ENCODE results near the gene RAPGEF4.

DNA sequence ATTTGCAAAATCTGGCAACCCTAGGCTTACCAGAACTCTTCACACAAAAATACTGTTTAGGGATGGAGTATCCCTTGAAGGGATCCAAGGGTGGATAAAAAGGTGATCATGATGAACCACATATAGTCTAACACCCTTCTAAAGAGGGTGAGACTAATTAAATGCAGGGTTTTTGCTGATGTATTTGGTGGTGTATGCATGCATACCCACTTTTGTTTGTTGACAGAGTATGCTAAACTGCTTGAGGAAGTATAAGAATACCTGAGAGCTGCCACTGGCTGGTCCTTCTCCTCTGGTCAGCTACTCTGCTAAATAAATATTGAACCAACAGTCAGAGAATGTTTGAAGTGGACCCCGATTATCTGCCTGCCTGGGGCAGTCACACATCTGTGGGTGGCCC, 34.2 kb downstream of the RAPGEF4 start:
- TF ChIP-seq, protein P1, sequence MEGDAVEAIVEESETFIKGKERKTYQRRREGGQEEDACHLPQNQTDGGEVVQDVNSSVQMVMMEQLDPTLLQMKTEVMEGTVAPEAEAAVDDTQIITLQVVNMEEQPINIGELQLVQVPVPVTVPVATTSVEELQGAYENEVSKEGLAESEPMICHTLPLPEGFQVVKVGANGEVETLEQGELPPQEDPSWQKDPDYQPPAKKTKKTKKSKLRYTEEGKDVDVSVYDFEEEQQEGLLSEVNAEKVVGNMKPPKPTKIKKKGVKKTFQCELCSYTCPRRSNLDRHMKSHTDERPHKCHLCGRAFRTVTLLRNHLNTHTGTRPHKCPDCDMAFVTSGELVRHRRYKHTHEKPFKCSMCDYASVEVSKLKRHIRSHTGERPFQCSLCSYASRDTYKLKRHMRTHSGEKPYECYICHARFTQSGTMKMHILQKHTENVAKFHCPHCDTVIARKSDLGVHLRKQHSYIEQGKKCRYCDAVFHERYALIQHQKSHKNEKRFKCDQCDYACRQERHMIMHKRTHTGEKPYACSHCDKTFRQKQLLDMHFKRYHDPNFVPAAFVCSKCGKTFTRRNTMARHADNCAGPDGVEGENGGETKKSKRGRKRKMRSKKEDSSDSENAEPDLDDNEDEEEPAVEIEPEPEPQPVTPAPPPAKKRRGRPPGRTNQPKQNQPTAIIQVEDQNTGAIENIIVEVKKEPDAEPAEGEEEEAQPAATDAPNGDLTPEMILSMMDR (IDR thresholded peaks at IDR 0.05; ENCODE audit: low read depth, low read length, poor library complexity, severe bottlenecking): no peak
- TF ChIP-seq EZH2phosphoT487 (IDR thresholded peaks at IDR 0.05; ENCODE audit: borderline replicate concordance, low read length): no peak
